MG63 (cell line): ENCODE measurements around the gene DIS3L2. TPM values are rescaled to one million over a fixed set of nuclear protein-coding genes. Genes with fewer than 3 reads are reported as not detected.

Experiments
- DNase-seq: peaks from one replicate; pipeline ENCODE4 v3.0.0-alpha.2; 2020
- H3K27me3 ChIP-seq: fragments of 250-450 bp; sonication (Bioruptor Pico); 2 replicates; pipeline ENCODE4 v1.5.1; 2020; ENCODE audit warnings: mild to moderate bottlenecking, moderate library complexity
- H3K36me3 ChIP-seq: fragments of 250-450 bp; sonication (Bioruptor Pico); 2 replicates; pipeline ENCODE4 v1.5.1; 2020; ENCODE audit warnings: mild to moderate bottlenecking, moderate library complexity
- H3K4me3 ChIP-seq: fragments of 250-450 bp; sonication (Bioruptor Pico); 2 replicates; pipeline ENCODE4 v1.5.1; 2020; ENCODE audit warnings: mild to moderate bottlenecking, moderate library complexity
- H3K9me3 ChIP-seq: fragments of 250-450 bp; sonication (Bioruptor Pico); 2 replicates; pipeline ENCODE4 v1.5.1; 2020; ENCODE audit warnings: mild to moderate bottlenecking, moderate library complexity
- total RNA-seq: library from RNA; depleted of rRNA; stranded (reverse); fragments of >200 nt; shearing (Covaris generic); gene quantifications from 2 replicates; pipeline ENCODE4 v1.2.3, GENCODE V29; 2014; ENCODE audit warnings: low replicate concordance

The DIS3L2 gene
- total RNA-seq, 1 experiment from 2014 or later = 17.2 TPM

DNA sequence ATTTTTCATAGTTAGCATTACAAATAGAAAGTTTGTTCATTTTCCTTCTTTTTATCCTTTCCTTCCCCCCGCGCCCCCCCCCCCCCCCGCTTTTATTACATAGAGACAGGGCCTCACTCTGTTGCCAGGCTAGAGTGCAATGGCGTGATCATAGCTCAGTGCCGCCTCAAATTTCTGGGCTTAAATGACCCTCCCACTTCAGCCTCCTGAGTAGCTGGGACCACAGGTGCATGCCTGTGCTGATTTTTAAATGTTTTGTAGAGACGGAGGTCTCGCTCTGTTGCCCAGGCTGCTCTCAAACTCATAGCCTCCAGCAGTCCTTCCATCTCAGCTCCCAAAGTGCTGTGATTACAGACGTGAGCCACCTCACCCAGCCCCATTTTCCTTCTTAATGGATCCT is 325.8 kb downstream of the DIS3L2 start:
- Histone ChIP-seq H3K9me3 (no peaks in the 10 kb centered on the region), H3K27me3 (no peaks in the 10 kb centered on the region), H3K36me3 (no peaks in the 10 kb centered on the region), H3K4me3 (no peak overlapping the region)
- no peak for DNase-seq

- no peak overlapping the region for H3K4me3 ChIP-seq
- no peak for DNase-seq
- no peaks in the 10 kb centered on the region for H3K9me3 ChIP-seq
Observed at GRCh38 chr2:232288489-232289030, 327.0 kb downstream of the DIS3L2 start.

DNA sequence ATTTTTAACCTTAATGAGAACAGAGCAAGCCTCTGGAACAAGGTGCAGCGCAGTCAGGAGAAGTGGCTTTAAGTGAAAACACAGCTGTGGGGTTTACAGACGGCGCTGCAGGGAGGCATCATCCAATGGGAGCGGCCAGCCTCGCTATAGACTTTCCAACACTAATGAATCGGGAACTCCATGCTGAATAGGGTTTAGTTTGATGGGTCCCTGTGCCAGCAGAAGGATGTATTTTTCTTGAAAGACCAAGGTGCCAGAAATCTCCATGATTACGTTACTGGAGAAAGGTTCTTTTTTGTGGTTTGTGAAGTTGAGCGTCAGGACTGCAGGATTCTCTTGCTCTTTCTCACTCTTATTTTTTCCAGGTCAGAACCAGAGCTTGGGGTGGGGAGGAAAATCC is 329.2 kb downstream of the DIS3L2 start:
- H3K36me3 ChIP-seq = no peaks in the 10 kb centered on the region
- no peaks in the 10 kb centered on the region for H3K27me3 ChIP-seq
- no peak overlapping the region for H3K4me3 ChIP-seq
- no peaks in the 10 kb centered on the region for H3K9me3 ChIP-seq
- DNase-seq = no peak

More at GRCh38 chr2:232288489-232289030, 327.0 kb downstream of the DIS3L2 start:
- H3K27me3 ChIP-seq = no peaks in the 10 kb centered on the region
- H3K36me3 ChIP-seq = no peaks in the 10 kb centered on the region

- DNase-seq = no peak
- Histone ChIP-seq H3K4me3 (no peak overlapping the region), H3K9me3 (no peaks in the 10 kb centered on the region), H3K27me3 (no peaks in the 10 kb centered on the region), H3K36me3 (no peaks in the 10 kb centered on the region)
Observed at GRCh38 chr2:232291343-232291742, 329.8 kb downstream of the DIS3L2 start.

DNA sequence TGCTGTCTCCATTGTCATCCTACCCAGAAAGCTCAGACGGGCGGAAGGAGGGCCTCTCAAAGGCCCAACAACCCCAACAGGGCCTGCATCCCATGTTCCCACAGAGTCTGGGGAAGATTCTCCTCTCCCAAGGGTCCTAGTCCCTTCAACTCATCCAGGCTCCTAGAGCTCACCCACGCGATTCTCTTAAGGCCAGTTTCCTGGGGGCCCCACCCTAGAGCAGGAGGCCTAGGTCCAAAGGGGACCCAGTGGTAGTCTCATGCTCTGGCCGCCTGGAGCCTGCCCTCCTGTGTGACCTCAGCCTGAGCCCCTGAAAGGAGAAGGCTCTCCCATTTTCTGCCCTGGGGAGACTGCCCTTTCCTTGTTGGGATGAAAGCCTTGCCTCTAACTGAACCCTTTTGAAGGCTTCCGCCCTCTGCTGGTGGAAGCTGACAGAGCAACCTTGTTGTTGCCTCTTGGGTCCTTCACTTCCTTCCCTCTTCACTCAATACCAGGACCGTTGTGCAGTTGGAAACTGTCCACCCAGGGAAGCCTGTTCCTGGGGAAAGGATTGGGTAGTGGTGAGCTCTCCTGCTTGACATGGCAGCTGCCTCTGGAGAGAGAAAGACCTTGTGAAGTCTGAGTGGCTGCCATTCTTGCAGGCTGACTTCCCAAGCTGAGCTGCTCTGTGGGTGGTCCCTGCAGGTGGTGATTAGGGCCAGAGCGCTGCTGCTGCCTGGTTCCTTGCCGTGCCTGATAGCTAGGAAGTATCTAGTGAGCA is 331.1 kb downstream of the DIS3L2 start:
- DNase-seq = peak; percentile 29
- no peak overlapping the region for H3K4me3 ChIP-seq
- H3K9me3 ChIP-seq = no peaks in the 10 kb centered on the region
- no peaks in the 10 kb centered on the region for H3K36me3 ChIP-seq
- no peaks in the 10 kb centered on the region for H3K27me3 ChIP-seq

DNA sequence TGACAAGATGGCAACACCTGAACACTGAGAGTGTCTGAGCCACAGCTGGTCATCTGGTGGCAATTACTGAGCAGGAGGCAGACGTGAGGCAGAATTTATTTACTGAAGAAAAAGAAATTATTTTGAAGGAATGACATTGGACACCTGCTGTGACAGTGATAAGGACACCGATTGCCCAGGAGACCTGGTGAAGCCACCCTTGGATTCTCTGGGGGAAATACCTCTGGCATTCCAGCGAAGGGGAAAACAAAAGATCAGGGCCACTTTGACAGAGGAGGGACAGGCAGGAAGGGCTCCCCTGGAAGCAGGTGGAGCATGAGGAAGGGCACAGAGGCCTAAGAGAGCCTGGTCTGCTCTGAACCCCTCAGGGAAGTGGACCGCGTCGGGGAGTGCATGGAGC is 331.7 kb downstream of the DIS3L2 start:
- no peak overlapping the region for H3K4me3 ChIP-seq
- no peaks in the 10 kb centered on the region for H3K27me3 ChIP-seq
- no peak for DNase-seq
- no peaks in the 10 kb centered on the region for H3K9me3 ChIP-seq
- no peaks in the 10 kb centered on the region for H3K36me3 ChIP-seq

GRCh38 chr2:232295971-232296370 is 334.5 kb downstream of the DIS3L2 start:
- H3K36me3 ChIP-seq = no peaks in the 10 kb centered on the region
- no peaks in the 10 kb centered on the region for H3K9me3 ChIP-seq
- no peaks in the 10 kb centered on the region for H3K27me3 ChIP-seq
- no peak for DNase-seq
- H3K4me3 ChIP-seq = no peak overlapping the region

- no peaks in the 10 kb centered on the region for H3K9me3 ChIP-seq
- DNase-seq = no peak
- H3K27me3 ChIP-seq = no peaks in the 10 kb centered on the region
- H3K4me3 ChIP-seq = no peak overlapping the region
- H3K36me3 ChIP-seq = no peaks in the 10 kb centered on the region
Observed at GRCh38 chr2:232296776-232297525, 335.4 kb downstream of the DIS3L2 start.

DNA sequence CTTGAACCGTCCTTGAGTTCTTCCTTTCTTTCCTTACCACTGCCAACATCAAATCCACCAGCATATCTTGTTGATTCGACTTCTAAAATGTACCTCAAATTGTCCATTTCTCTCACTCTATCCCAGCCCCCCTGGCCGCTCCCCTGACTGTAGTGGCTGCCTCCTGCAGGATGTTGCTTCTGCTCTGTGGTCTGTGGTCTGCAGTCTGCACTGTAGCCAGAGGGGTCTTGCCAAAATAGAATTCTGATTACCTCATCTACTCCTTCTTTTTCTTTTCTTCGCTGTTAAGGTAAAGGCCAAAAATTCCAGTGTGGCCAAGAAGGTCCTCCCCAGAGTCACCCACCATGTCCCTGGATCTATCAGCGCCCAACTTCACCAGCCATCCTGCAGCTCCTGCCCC is 337.6 kb downstream of the DIS3L2 start:
- Histone ChIP-seq H3K36me3 (no peaks in the 10 kb centered on the region), H3K9me3 (no peaks in the 10 kb centered on the region), H3K4me3 (no peak overlapping the region), H3K27me3 (no peaks in the 10 kb centered on the region)
- no peak for DNase-seq

- H3K36me3 ChIP-seq = no peaks in the 10 kb centered on the region
- H3K27me3 ChIP-seq = no peaks in the 10 kb centered on the region
- no peak overlapping the region for H3K4me3 ChIP-seq
- H3K9me3 ChIP-seq = no peaks in the 10 kb centered on the region
- DNase-seq = no peak
Observed at GRCh38 chr2:232299927-232300674, 338.6 kb downstream of the DIS3L2 start.

DNA sequence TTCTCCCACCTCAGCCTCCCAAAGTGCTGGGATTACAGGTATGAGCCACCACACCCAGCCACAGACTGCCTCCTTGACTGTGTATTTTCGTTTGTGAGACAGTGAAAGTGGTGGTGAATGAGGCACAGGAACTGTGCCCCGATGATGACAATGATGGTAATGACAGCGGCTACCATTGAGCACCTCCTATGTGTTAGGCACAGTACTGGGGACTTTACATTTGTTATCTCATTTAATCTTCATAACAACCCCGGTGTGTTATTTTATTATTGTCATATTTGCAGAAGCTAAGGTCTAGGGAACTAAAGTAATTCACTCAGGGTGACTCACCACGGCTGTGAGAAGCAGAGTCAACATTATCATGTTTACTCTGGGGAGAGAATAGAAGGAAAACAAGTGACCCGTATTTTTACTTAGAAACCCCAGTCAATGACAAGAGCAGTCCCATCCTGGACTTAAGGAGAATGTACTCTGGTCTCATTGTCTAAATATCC is 339.4 kb downstream of the DIS3L2 start:
- Histone ChIP-seq H3K4me3 (no peak overlapping the region), H3K9me3 (no peaks in the 10 kb centered on the region), H3K36me3 (no peaks in the 10 kb centered on the region), H3K27me3 (no peaks in the 10 kb centered on the region)
- no peak for DNase-seq

- DNase-seq = no peak
- no peaks in the 10 kb centered on the region for H3K9me3 ChIP-seq
- H3K27me3 ChIP-seq = no peaks in the 10 kb centered on the region
- H3K36me3 ChIP-seq = no peaks in the 10 kb centered on the region
- no peak overlapping the region for H3K4me3 ChIP-seq
Observed at GRCh38 chr2:232304236-232304635, 342.7 kb downstream of the DIS3L2 start.

GRCh38 chr2:232306741-232307305 is 345.3 kb downstream of the DIS3L2 start:
- Histone ChIP-seq H3K4me3 (no peak overlapping the region), H3K36me3 (no peaks in the 10 kb centered on the region), H3K9me3 (no peaks in the 10 kb centered on the region), H3K27me3 (no peaks in the 10 kb centered on the region)
- DNase-seq = no peak

DNA sequence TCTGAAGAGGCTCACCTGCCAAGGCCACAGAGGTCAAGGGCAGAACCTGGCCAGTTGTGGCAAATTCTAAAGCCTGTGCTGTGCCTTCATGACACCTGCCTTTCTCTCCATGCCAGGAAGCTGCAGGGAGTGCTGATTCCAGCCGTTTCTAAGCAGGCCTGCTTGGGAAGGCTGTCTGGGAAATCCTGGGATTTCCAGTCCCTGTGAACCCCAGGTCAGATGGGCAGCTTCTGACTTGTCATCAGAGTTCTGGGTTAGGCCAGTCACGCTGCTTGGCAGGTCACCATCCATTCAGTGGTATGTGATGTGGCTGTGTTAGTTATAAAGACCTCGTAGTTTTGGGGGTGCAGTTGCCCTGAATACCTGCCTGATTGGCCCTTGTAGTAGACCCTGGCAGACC is 346.3 kb downstream of the DIS3L2 start:
- DNase-seq = no peak
- H3K9me3 ChIP-seq = peaks cover 4% of the 10 kb centered on the region
- H3K4me3 ChIP-seq = no peak overlapping the region
- H3K27me3 ChIP-seq = no peaks in the 10 kb centered on the region
- H3K36me3 ChIP-seq = no peaks in the 10 kb centered on the region

- DNase-seq = no peak
- Histone ChIP-seq H3K9me3 (peaks cover 5% of the 10 kb centered on the region), H3K27me3 (no peaks in the 10 kb centered on the region), H3K36me3 (no peaks in the 10 kb centered on the region), H3K4me3 (no peak overlapping the region)
Observed at GRCh38 chr2:232308986-232309385, 347.5 kb downstream of the DIS3L2 start.

DNA sequence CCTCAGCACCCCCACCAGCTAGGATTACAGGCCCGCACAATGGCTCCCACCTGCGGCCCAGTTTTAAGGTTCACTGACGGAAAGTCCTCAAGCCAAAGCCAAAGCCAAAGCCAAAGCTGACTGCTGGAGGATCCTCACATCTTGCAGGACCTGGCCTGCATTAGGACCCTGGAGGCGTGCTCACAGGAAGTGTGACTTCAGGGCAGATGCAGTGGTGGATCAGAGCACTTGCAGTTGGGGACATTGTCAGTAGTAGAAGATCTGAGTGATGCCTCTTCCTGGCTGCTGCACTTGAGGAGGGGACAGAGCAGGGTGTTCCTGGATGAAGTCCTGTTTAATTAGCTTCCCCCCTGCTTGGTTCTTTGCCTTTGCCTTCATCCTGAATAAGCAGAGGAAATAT is 348.1 kb downstream of the DIS3L2 start:
- H3K9me3 ChIP-seq = peaks cover 5% of the 10 kb centered on the region
- DNase-seq = no peak
- H3K4me3 ChIP-seq = no peak overlapping the region
- no peaks in the 10 kb centered on the region for H3K36me3 ChIP-seq
- no peaks in the 10 kb centered on the region for H3K27me3 ChIP-seq

- Histone ChIP-seq H3K36me3 (no peaks in the 10 kb centered on the region), H3K9me3 (peaks cover 5% of the 10 kb centered on the region), H3K27me3 (no peaks in the 10 kb centered on the region), H3K4me3 (no peak overlapping the region)
- no peak for DNase-seq
Observed at GRCh38 chr2:232310121-232310520, 348.6 kb downstream of the DIS3L2 start.
